ENCODE results near the gene UQCRC1. TPM values are rescaled to one million over a fixed set of nuclear protein-coding genes. Genes with fewer than 3 reads are reported as not detected.

UQCRC1 gene
- total and polyA plus RNA-seq, 9 donors = 138 to 201 (median 195) TPM

Other genes with a start within 250 kb of the UQCRC1 start
- 0.09 TPM for gene FBXW12, start 237.4 kb downstream of the UQCRC1 start, total RNA-seq
- under 1 TPM in 6 of 8 donors, not detected in 2; 0.05 to 0.30 (median 0.18) TPM for gene FBXW12, start 237.4 kb downstream of the UQCRC1 start, polyA plus RNA-seq (ENCODE audit: insufficient read depth in 1 of 8, insufficient read length in 8 of 8, low replicate concordance in 1 of 8)
- gene PLXNB1, start 179.6 kb downstream of the UQCRC1 start, total RNA-seq = 11.3 TPM
- gene PLXNB1, start 179.6 kb downstream of the UQCRC1 start, polyA plus RNA-seq (ENCODE audit: insufficient read depth in 1 of 8, insufficient read length in 8 of 8, low replicate concordance in 1 of 8) = 10 to 100 TPM; 11.1 to 33.4 (median 21.6) TPM
- 12.6 TPM for gene CCDC51, start 169.5 kb downstream of the UQCRC1 start, total RNA-seq
- gene CCDC51, start 169.5 kb downstream of the UQCRC1 start, polyA plus RNA-seq (ENCODE audit: insufficient read depth in 1 of 8, insufficient read length in 8 of 8, low replicate concordance in 1 of 8) = 10 to 100 TPM; 11.2 to 17.9 (median 13.3) TPM
- 391 TPM for gene TMA7, start 169.4 kb downstream of the UQCRC1 start, total RNA-seq
- 100 to 1,000 TPM; 170 to 268 (median 207) TPM for gene TMA7, start 169.4 kb downstream of the UQCRC1 start, polyA plus RNA-seq (ENCODE audit: insufficient read depth in 1 of 8, insufficient read length in 8 of 8, low replicate concordance in 1 of 8)
- gene ATRIP, start 162.9 kb downstream of the UQCRC1 start, total RNA-seq = 6.5 TPM
- 1 to 10 TPM; 7.1 to 9.6 (median 7.8) TPM for gene ATRIP, start 162.9 kb downstream of the UQCRC1 start, polyA plus RNA-seq (ENCODE audit: insufficient read depth in 1 of 8, insufficient read length in 8 of 8, low replicate concordance in 1 of 8)
- 55.1 TPM for gene SHISA5, start 105.5 kb downstream of the UQCRC1 start, total RNA-seq
- gene SHISA5, start 105.5 kb downstream of the UQCRC1 start, polyA plus RNA-seq (ENCODE audit: insufficient read depth in 1 of 8, insufficient read length in 8 of 8, low replicate concordance in 1 of 8) = 10 to 100 TPM; 60.9 to 91.3 (median 74.6) TPM
- gene PFKFB4, start 52.8 kb downstream of the UQCRC1 start, total RNA-seq = 5.5 TPM
- 1 to 10 TPM; 3.7 to 5.9 (median 4.7) TPM for gene PFKFB4, start 52.8 kb downstream of the UQCRC1 start, polyA plus RNA-seq (ENCODE audit: insufficient read depth in 1 of 8, insufficient read length in 8 of 8, low replicate concordance in 1 of 8)
- not detected for gene UCN2, start 45.9 kb downstream of the UQCRC1 start, total RNA-seq
- under 1 TPM in 5 of 8 donors, not detected in 3; 0.08 to 0.95 (median 0.09) TPM for gene UCN2, start 45.9 kb downstream of the UQCRC1 start, polyA plus RNA-seq (ENCODE audit: insufficient read depth in 1 of 8, insufficient read length in 8 of 8, low replicate concordance in 1 of 8)
- gene COL7A1, start 14.3 kb downstream of the UQCRC1 start, total RNA-seq = 4.2 TPM
- 10 to 100 TPM in 1 of 8 donors, 1 to 10 TPM in 7; 3.1 to 37.0 (median 7.8) TPM for gene COL7A1, start 14.3 kb downstream of the UQCRC1 start, polyA plus RNA-seq (ENCODE audit: insufficient read depth in 1 of 8, insufficient read length in 8 of 8, low replicate concordance in 1 of 8)
- not detected for gene TMEM89, start 12.1 kb upstream of the UQCRC1 start, total RNA-seq
- not detected for gene TMEM89, start 12.1 kb upstream of the UQCRC1 start, polyA plus RNA-seq (ENCODE audit: insufficient read depth in 1 of 8, insufficient read length in 8 of 8, low replicate concordance in 1 of 8)
- 9.8 TPM for gene SLC26A6, start 25.8 kb upstream of the UQCRC1 start, total RNA-seq
- gene SLC26A6, start 25.8 kb upstream of the UQCRC1 start, polyA plus RNA-seq (ENCODE audit: insufficient read depth in 1 of 8, insufficient read length in 8 of 8, low replicate concordance in 1 of 8) = 10 to 100 TPM in 4 of 8 donors, 1 to 10 TPM in 4; 7.9 to 12.6 (median 9.4) TPM
- 0.22 TPM for gene CELSR3, start 53.2 kb upstream of the UQCRC1 start, total RNA-seq
- gene CELSR3, start 53.2 kb upstream of the UQCRC1 start, polyA plus RNA-seq (ENCODE audit: insufficient read depth in 1 of 8, insufficient read length in 8 of 8, low replicate concordance in 1 of 8) = 1 to 10 TPM in 1 of 8 donors, under 1 TPM in 7; 0.30 to 1.1 (median 0.50) TPM
- gene NCKIPSD, start 76.3 kb upstream of the UQCRC1 start, total RNA-seq = 5.9 TPM
- gene NCKIPSD, start 76.3 kb upstream of the UQCRC1 start, polyA plus RNA-seq (ENCODE audit: insufficient read depth in 1 of 8, insufficient read length in 8 of 8, low replicate concordance in 1 of 8) = 10 to 100 TPM in 2 of 8 donors, 1 to 10 TPM in 6; 6.0 to 10.9 (median 8.9) TPM
- 62.8 TPM for gene IP6K2, start 107.6 kb upstream of the UQCRC1 start, total RNA-seq
- 10 to 100 TPM; 70.7 to 93.8 (median 79.0) TPM for gene IP6K2, start 107.6 kb upstream of the UQCRC1 start, polyA plus RNA-seq (ENCODE audit: insufficient read depth in 1 of 8, insufficient read length in 8 of 8, low replicate concordance in 1 of 8)
- gene PRKAR2A, start 238.2 kb upstream of the UQCRC1 start, total RNA-seq = 24.3 TPM
- gene PRKAR2A, start 238.2 kb upstream of the UQCRC1 start, polyA plus RNA-seq (ENCODE audit: insufficient read depth in 1 of 8, insufficient read length in 8 of 8, low replicate concordance in 1 of 8) = 10 to 100 TPM; 23.3 to 41.1 (median 36.4) TPM